SJSA1 (cell line): ENCODE data around the gene USP49. TPM values are rescaled to one million over a fixed set of nuclear protein-coding genes. Genes with fewer than 3 reads are reported as not detected.
A peak's percentile ranks its signal among the peaks of the same experiment; 100 is the strongest.

Source experiments
- DNase-seq, 2 experiments: peaks; one replicate each; pipeline ENCODE4 v3.0.0-alpha.2; 2015 to 2020; ENCODE audit warnings: low spot score in 2 of 2, low read depth in 1 of 2
- H3K27ac ChIP-seq: fragments of 250-450 bp; sonication (Bioruptor Pico); 2 replicates; pipeline ENCODE4 v1.5.1; 2020; ENCODE audit warnings: mild to moderate bottlenecking, moderate library complexity
- H3K27me3 ChIP-seq: fragments of 250-450 bp; sonication (Bioruptor Pico); replicated peaks from 2 replicates; pipeline ENCODE4 v1.5.1; 2020; ENCODE audit warnings: mild to moderate bottlenecking, moderate library complexity
- H3K36me3 ChIP-seq: fragments of 250-450 bp; sonication (Bioruptor Pico); 2 replicates; pipeline ENCODE4 v1.5.1; 2020; ENCODE audit warnings: mild to moderate bottlenecking
- H3K4me1 ChIP-seq: fragments of 250-450 bp; sonication (Bioruptor Pico); replicated peaks from 2 replicates; pipeline ENCODE4 v1.6.1; 2021; ENCODE audit warnings: mild to moderate bottlenecking
- H3K4me3 ChIP-seq: fragments of 250-450 bp; sonication (Bioruptor Pico); 2 replicates; pipeline ENCODE4 v1.5.1; 2020; ENCODE audit warnings: mild to moderate bottlenecking
- H3K9me3 ChIP-seq: fragments of 250-450 bp; sonication (Bioruptor Pico); replicated peaks from 2 replicates; pipeline ENCODE4 v1.5.1; 2020; ENCODE audit warnings: mild to moderate bottlenecking
- total RNA-seq: library from RNA; depleted of rRNA; stranded (reverse); fragments of >200 nt; shearing (Covaris generic); gene quantifications from 2 replicates; pipeline ENCODE4 v1.2.3, GENCODE V29; 2014

The USP49 gene
- total RNA-seq, 1 experiment from 2014 or later = 2.3 TPM

GRCh38 chr6:41914343-41914742 lies 19.2 kb upstream of the USP49 start:
- H3K4me3 ChIP-seq = no peak overlapping the region
- no peaks in the 10 kb centered on the region for H3K27me3 ChIP-seq
- peaks cover 65% of the 10 kb centered on the region for H3K36me3 ChIP-seq
- H3K4me1 ChIP-seq = peaks cover 18% of the 10 kb centered on the region
- H3K27ac ChIP-seq = no peak overlapping the region
- no peaks in the 10 kb centered on the region for H3K9me3 ChIP-seq
- DNase-seq = no peak

- H3K9me3 ChIP-seq = no peaks in the 10 kb centered on the region
- no peaks in the 10 kb centered on the region for H3K4me1 ChIP-seq
- DNase-seq = no peak
Measured at GRCh38 chr6:41909727-41910126, 14.6 kb upstream of the USP49 start.

GRCh38 chr6:41901882-41902519 lies 6.8 kb upstream of the USP49 start:
- no peaks in the 10 kb centered on the region for H3K4me1 ChIP-seq
- no peak overlapping the region for H3K4me3 ChIP-seq
- DNase-seq = no peak
- H3K9me3 ChIP-seq = no peaks in the 10 kb centered on the region
- no peak overlapping the region for H3K27ac ChIP-seq
- H3K36me3 ChIP-seq = peaks cover 39% of the 10 kb centered on the region
- H3K27me3 ChIP-seq = no peaks in the 10 kb centered on the region

More at GRCh38 chr6:41909727-41910126, 14.6 kb upstream of the USP49 start:
- no peak overlapping the region for H3K4me3 ChIP-seq
- no peaks in the 10 kb centered on the region for H3K27me3 ChIP-seq
- peaks cover 86% of the 10 kb centered on the region for H3K36me3 ChIP-seq
- no peak overlapping the region for H3K27ac ChIP-seq

DNA sequence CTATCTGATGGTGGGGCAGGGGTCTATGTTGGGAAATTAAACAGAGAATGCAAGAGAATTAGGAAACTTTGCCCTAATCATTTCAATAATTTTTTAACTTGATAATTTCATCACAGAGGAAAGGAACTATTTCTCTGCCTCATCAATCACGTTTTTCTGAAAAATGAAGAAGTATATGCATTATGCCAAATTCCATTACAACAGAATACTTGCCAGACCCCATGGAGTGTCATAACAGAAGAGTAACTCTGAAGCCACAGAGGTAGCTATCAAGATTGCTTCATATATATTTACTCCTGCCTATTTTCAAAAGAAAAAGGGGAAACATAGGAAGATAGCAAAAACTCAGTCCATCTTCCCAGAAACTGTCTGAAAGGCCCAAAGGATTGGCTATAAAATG lies 5.7 kb upstream of the USP49 start:
- no peak for DNase-seq
- Histone ChIP-seq H3K36me3 (peaks cover 28% of the 10 kb centered on the region), H3K27me3 (no peaks in the 10 kb centered on the region), H3K4me1 (0 out of 2 replicates have a peak, but pooled peaks cover 3% of the 10 kb centered on the region), H3K27ac (no peak overlapping the region), H3K9me3 (no peaks in the 10 kb centered on the region), H3K4me3 (no peak overlapping the region)

- no peak for DNase-seq
- H3K4me3 ChIP-seq = peak overlapping the region; percentile 63; the same call in 1 of the 2 replicates
- peaks cover 12% of the 10 kb centered on the region; the same call in 1 of the 2 replicates for H3K4me1 ChIP-seq
- peaks cover 7% of the 10 kb centered on the region for H3K36me3 ChIP-seq
- no peaks in the 10 kb centered on the region for H3K27me3 ChIP-seq
- peak overlapping the region; percentile 63 for H3K27ac ChIP-seq
- no peaks in the 10 kb centered on the region for H3K9me3 ChIP-seq
Measured at GRCh38 chr6:41896281-41896680, 1.1 kb upstream of the USP49 start.

GRCh38 chr6:41894366-41895299 lies 542 bp downstream of the USP49 start:
- DNase-seq = peak in 1 of 2 experiments; percentile 15
- H3K4me3 ChIP-seq = peak overlapping the region; percentile 63
- no peaks in the 10 kb centered on the region for H3K36me3 ChIP-seq
- H3K9me3 ChIP-seq = no peaks in the 10 kb centered on the region
- no peak overlapping the region for H3K27ac ChIP-seq
- no peaks in the 10 kb centered on the region for H3K27me3 ChIP-seq
- peaks cover 12% of the 10 kb centered on the region; the same call in 1 of the 2 replicates for H3K4me1 ChIP-seq

DNA sequence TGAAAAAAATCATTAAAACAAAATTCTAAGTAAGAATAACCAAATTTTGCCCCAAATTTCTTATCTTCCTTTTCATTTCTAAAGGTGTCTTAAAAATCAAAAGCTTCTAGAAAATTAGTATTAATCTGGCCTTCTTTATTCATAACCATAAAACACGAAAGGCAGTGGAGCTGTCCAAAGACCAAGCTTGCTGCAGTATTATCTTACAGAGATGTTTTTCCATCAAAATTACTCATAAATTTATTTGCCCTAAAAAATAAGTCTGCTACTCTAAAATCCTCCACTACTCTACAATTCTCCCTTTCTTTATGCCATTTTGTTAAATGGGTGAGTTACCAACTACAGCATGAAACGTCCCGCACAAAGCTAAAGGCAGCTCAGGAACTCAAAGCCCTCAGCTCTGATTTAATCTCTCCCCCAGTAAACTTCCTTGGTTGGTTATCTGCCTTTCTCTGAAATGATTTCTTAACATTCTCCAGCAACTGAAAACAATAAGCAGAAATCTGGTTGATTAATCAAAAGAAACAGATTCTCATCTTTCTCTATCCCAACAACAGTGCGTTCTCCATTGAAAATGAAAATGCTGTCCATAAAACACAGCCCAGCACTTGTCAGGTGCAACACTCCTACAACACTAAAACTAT lies 2.1 kb downstream of the USP49 start:
- Histone ChIP-seq H3K4me3 (no peak overlapping the region), H3K36me3 (no peaks in the 10 kb centered on the region), H3K27me3 (no peaks in the 10 kb centered on the region), H3K27ac (no peak overlapping the region), H3K9me3 (no peaks in the 10 kb centered on the region), H3K4me1 (peaks cover 18% of the 10 kb centered on the region)
- no peak for DNase-seq

GRCh38 chr6:41887331-41887751 lies 7.8 kb downstream of the USP49 start:
- H3K27me3 ChIP-seq = no peaks in the 10 kb centered on the region
- peak overlapping the region; percentile 47 for H3K27ac ChIP-seq
- H3K9me3 ChIP-seq = no peaks in the 10 kb centered on the region
- no peak overlapping the region for H3K4me3 ChIP-seq
- peaks cover 19% of the 10 kb centered on the region for H3K4me1 ChIP-seq
- DNase-seq = peak; percentile 54 to 80
- H3K36me3 ChIP-seq = peaks cover 6% of the 10 kb centered on the region; the same call in 1 of the 2 replicates

DNA sequence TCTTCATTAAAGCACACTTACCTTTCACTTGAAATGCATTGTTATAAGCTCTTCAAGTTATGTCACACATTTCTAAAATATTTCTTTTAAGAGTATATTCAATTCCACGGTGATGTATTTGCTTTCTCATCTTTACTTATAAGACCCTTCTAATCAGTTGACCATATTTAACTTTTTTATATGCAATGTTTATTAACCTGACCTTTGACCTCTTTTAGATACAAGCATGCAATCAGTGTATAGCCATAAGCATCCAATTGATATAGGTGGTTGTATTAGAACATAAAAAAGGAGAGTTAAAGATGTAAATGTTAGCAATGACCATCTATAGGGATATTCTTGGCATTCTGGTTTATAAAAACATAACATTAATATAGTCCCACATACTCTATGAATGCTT lies 9.2 kb downstream of the USP49 start:
- no peak overlapping the region for H3K4me3 ChIP-seq
- no peak for DNase-seq
- H3K27ac ChIP-seq = no peak overlapping the region
- peaks cover 19% of the 10 kb centered on the region for H3K4me1 ChIP-seq
- H3K9me3 ChIP-seq = no peaks in the 10 kb centered on the region
- peaks cover 6% of the 10 kb centered on the region; the same call in 1 of the 2 replicates for H3K36me3 ChIP-seq
- H3K27me3 ChIP-seq = no peaks in the 10 kb centered on the region

DNA sequence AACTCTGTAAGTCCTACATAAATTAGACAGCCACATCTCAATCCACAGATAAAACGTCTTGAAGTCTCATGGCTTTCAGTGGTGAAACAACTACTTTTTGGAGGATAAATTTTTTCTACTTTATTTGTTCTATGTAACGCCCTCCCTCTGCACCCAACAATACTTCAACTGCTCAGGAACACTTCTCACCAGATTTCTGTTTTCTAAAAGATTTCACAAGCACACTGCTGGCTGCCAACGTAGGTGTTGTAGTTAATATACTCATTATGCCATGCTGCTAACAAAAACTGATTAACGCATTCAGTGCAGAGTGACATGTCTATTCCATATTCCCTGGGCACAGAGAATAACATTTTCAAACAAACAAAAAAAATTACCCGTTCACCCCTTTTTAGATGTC lies 10.2 kb downstream of the USP49 start:
- no peak overlapping the region for H3K4me3 ChIP-seq
- H3K9me3 ChIP-seq = no peaks in the 10 kb centered on the region
- no peak overlapping the region for H3K27ac ChIP-seq
- peaks cover 6% of the 10 kb centered on the region; the same call in 1 of the 2 replicates for H3K36me3 ChIP-seq
- peaks cover 20% of the 10 kb centered on the region for H3K4me1 ChIP-seq
- no peak for DNase-seq
- no peaks in the 10 kb centered on the region for H3K27me3 ChIP-seq

DNA sequence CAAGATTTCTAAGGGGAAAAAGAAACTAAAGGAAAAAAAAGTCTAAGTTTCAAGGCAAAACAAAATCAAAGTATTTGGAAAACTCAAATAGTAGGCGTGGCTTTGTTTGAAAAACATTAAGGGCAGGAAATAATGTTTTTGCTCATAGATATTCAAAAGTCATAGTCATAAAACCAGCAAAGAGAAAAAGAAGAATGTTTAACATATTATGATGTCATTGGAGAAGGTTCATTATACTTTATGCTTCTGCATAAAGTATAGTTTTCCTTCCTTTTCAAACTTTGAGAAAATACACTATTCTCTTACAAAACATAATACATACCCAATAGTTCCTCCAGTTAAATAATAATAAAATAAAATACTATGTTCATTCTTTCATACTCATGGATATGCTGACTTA lies 13.7 kb downstream of the USP49 start:
- Histone ChIP-seq H3K36me3 (peaks cover 6% of the 10 kb centered on the region; the same call in 1 of the 2 replicates), H3K27me3 (no peaks in the 10 kb centered on the region), H3K27ac (no peak overlapping the region), H3K9me3 (no peaks in the 10 kb centered on the region), H3K4me1 (peaks cover 33% of the 10 kb centered on the region), H3K4me3 (no peak overlapping the region)
- no peak for DNase-seq

DNA sequence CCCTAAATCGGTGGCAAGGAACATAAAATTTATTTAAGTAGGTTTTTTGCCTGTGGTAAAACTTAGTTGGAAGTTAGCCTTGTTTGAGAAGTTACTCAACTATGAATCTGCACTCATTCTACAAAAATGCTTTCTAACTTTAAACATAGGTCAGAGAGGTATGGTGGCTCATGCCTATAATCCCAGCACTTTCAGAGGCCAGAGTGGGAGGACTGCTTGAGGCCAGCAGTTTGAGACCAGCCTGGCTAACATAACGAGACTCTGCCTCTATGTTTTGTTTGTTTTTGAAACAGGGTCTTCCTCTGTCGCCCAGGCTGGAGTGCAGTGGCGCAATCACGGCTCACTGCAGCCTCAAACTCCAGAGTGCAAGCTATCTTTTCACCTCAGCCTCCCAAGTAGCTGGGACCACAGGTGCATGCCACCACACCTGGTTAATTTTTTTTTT lies 16.2 kb downstream of the USP49 start:
- H3K27me3 ChIP-seq = no peaks in the 10 kb centered on the region
- H3K4me3 ChIP-seq = no peak overlapping the region

DNA sequence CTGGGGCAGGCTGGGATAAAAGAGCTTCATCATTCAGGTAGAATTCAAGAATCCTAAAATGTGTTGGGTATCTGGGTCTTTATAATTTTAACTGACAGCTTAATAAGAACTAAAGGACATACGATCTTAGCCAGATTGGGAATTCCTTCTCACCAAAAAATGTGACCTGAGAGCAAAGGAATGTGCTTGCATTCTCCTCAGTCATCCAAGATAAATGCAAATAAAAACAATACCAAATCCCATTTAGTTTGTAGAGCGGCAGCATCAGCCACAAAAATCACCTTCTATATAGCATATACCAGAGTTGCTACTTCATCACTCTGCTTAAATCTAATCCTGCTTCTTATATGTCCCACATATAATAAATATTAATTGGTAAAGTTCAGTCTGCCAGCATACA lies 16.9 kb downstream of the USP49 start:
- Histone ChIP-seq H3K27ac (peak overlapping the region; percentile 91), H3K9me3 (no peaks in the 10 kb centered on the region), H3K27me3 (no peaks in the 10 kb centered on the region), H3K4me1 (peaks cover 32% of the 10 kb centered on the region), H3K36me3 (no peaks in the 10 kb centered on the region), H3K4me3 (no peak overlapping the region)
- peak; percentile 46 to 83 for DNase-seq

More for the DNA sequence above, 16.2 kb downstream of the USP49 start:
- Histone ChIP-seq H3K27ac (peak overlapping the region; percentile 91), H3K9me3 (no peaks in the 10 kb centered on the region), H3K4me1 (peaks cover 32% of the 10 kb centered on the region), H3K36me3 (no peaks in the 10 kb centered on the region)
- DNase-seq = peak; percentile 48 to 50
